Duodenal mucosa (tissue), 2 donors: ENCODE results near the gene SEC62.

ENCODE experiments used
- H3K27ac ChIP-seq: one replicate; pipeline ENCODE4 v1.7.0; 2013; ENCODE audit warnings: low read depth, low read length
- H3K27me3 ChIP-seq, 2 donors: one replicate each; pipeline ENCODE4 v1.7.0; 2013; ENCODE audit warnings: low read length in 2 of 2, control low read depth in 1 of 2; ENCODE audit not compliant: insufficient read depth in 2 of 2, control insufficient read depth in 1 of 2
- H3K36me3 ChIP-seq, 2 donors: one replicate each; pipeline ENCODE4 v1.7.0; 2013; ENCODE audit warnings: low read length in 2 of 2, control low read depth in 1 of 2; ENCODE audit not compliant: insufficient read depth in 2 of 2, control insufficient read depth in 1 of 2
- H3K4me1 ChIP-seq, 2 donors: one replicate each; pipeline ENCODE4 v1.7.0; 2013; ENCODE audit warnings: low read length in 2 of 2, control low read depth in 1 of 2; ENCODE audit not compliant: insufficient read depth in 2 of 2, control insufficient read depth in 1 of 2
- H3K4me3 ChIP-seq, 2 donors: one replicate each; pipeline ENCODE4 v1.7.0; 2013; ENCODE audit warnings: low read length in 2 of 2, low read depth in 1 of 2
- H3K9ac ChIP-seq, 2 donors: one replicate each; pipeline ENCODE4 v1.7.0; 2013; ENCODE audit warnings: low read length in 2 of 2, low read depth in 1 of 2
- H3K9me3 ChIP-seq, 2 donors: one replicate each; pipeline ENCODE4 v1.7.0; 2013; ENCODE audit warnings: low read length in 2 of 2, control low read depth in 1 of 2; ENCODE audit not compliant: control insufficient read depth in 1 of 2

SEC62 gene

GRCh38 chr3:169992781-169993180 lies 26.2 kb downstream of the SEC62 start:
- peaks cover 6 to 43% of the 10 kb centered on the region in 2 donors for H3K36me3 ChIP-seq
- no peaks in the 10 kb centered on the region for H3K27me3 ChIP-seq
- no peak overlapping the region for H3K4me3 ChIP-seq
- H3K9me3 ChIP-seq = no peaks in the 10 kb centered on the region
- no peaks in the 10 kb centered on the region for H3K4me1 ChIP-seq
- no peak overlapping the region for H3K27ac ChIP-seq
- no peak overlapping the region for H3K9ac ChIP-seq

GRCh38 chr3:169993761-169994160 lies 27.2 kb downstream of the SEC62 start:
- Histone ChIP-seq H3K9ac (no peak overlapping the region), H3K27ac (no peak overlapping the region), H3K27me3 (no peaks in the 10 kb centered on the region), H3K9me3 (no peaks in the 10 kb centered on the region), H3K4me3 (no peak overlapping the region), H3K36me3 (peaks cover 6 to 35% of the 10 kb centered on the region in 2 donors), H3K4me1 (no peaks in the 10 kb centered on the region)

DNA sequence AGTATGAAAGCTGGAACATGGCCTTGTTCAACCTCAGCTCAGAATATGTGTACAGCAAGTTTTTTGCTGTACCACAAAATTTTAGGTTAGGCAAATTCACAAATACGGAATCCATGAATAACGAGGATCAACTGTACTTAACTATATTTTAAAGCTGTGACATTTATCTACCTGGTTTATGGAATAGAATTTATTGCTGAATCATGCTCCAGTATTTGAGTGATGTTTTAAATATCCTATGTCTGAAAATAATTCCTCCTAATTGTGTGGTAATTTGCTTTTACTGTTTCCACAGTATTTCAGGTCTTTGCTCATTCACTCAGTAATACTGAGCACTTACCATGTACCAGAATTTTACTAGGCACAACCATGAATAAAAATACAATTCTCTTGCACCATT lies 29.5 kb downstream of the SEC62 start:
- H3K27ac ChIP-seq = no peak overlapping the region
- no peaks in the 10 kb centered on the region for H3K4me1 ChIP-seq
- H3K9me3 ChIP-seq = no peaks in the 10 kb centered on the region
- H3K27me3 ChIP-seq = no peaks in the 10 kb centered on the region
- H3K36me3 ChIP-seq = peaks cover 0 to 27% of the 10 kb centered on the region in 2 donors
- no peak overlapping the region for H3K4me3 ChIP-seq
- no peak overlapping the region for H3K9ac ChIP-seq

DNA sequence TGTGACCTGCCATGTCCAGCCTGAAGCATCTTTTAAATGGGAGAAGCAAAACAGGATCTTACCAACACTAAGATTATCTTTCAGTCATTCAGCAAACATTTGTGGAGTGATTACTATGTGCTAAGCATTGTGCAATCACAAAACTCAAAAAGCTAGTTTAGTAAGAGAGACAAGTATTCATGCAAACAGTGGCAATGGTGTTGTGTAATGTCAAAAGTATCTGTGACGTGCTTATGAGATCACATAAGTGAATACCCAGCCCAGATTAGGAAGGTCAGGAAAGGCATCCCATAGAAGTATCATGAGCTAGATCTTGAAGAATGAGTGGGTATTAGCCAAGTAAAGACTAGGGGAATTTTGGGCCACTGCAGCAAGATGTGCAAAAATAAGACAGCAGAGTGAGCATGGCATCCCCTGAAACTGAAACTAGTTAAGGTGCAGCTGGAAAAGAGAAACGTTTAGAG lies 32.1 kb downstream of the SEC62 start:
- H3K4me1 ChIP-seq = peaks cover 4% of the 10 kb centered on the region in 2 donors
- no peak overlapping the region for H3K9ac ChIP-seq
- H3K36me3 ChIP-seq = peaks cover 0 to 9% of the 10 kb centered on the region in 2 donors
- H3K4me3 ChIP-seq = no peak overlapping the region
- H3K9me3 ChIP-seq = no peaks in the 10 kb centered on the region
- no peaks in the 10 kb centered on the region for H3K27me3 ChIP-seq
- H3K27ac ChIP-seq = no peak overlapping the region

DNA sequence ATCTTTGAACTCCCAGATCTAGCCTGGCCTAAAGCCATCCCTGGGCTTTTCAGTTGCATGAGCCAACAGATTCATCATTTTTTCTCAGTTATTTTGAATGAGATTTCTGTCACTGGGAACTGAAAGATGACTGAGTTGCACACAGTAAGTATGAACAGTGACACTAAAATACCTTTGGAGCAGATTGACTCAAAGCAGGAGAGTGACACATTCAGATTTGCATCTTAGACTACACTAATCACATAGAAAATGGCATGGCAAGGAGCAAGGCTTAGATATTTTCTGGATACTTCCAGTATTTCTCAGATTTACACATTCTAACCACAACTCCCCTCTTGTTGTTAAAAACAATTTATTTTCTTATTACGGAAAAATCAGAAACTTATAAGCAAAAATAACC lies 32.8 kb downstream of the SEC62 start:
- Histone ChIP-seq H3K27ac (no peak overlapping the region), H3K9ac (no peak overlapping the region), H3K4me3 (no peak overlapping the region), H3K36me3 (peaks cover 0 to 6% of the 10 kb centered on the region in 2 donors), H3K9me3 (no peaks in the 10 kb centered on the region), H3K4me1 (peaks cover 4% of the 10 kb centered on the region in 2 donors), H3K27me3 (no peaks in the 10 kb centered on the region)

DNA sequence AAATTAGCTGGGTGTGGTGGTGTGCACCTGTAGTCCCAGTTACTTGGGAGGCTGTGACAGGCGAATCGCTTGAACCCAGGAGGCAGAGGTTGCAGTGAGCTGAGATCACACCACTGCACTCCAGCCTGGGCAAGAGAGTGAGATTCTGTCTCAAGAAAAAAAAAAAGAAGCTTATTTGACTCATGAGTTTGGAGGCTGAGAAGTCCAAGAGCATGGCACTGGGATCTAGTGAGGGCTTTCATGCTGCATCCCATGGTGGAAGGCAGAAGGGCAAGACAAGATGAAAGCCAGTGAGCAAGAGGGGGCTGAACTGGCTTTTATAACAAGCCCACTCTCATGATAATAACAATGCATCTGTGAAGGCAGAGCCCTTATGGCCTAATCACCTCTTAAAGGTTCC lies 33.4 kb downstream of the SEC62 start:
- H3K4me3 ChIP-seq = no peak overlapping the region
- no peaks in the 10 kb centered on the region for H3K27me3 ChIP-seq
- peaks cover 4% of the 10 kb centered on the region in 2 donors for H3K4me1 ChIP-seq
- no peak overlapping the region for H3K27ac ChIP-seq
- H3K36me3 ChIP-seq = peaks cover 0 to 5% of the 10 kb centered on the region in 2 donors
- no peak overlapping the region for H3K9ac ChIP-seq
- no peaks in the 10 kb centered on the region for H3K9me3 ChIP-seq

GRCh38 chr3:170002231-170002630 lies 35.6 kb downstream of the SEC62 start:
- Histone ChIP-seq H3K27ac (no peak overlapping the region), H3K9ac (no peak overlapping the region), H3K4me3 (no peak overlapping the region), H3K27me3 (no peaks in the 10 kb centered on the region), H3K36me3 (no peaks in the 10 kb centered on the region), H3K4me1 (peaks cover 4% of the 10 kb centered on the region in 2 donors), H3K9me3 (no peaks in the 10 kb centered on the region)

GRCh38 chr3:170002879-170003278 lies 36.3 kb downstream of the SEC62 start:
- no peak overlapping the region for H3K9ac ChIP-seq
- H3K4me3 ChIP-seq = no peak overlapping the region
- H3K4me1 ChIP-seq = peaks cover 4% of the 10 kb centered on the region in 2 donors
- no peak overlapping the region for H3K27ac ChIP-seq
- no peaks in the 10 kb centered on the region for H3K27me3 ChIP-seq
- no peaks in the 10 kb centered on the region for H3K36me3 ChIP-seq
- no peaks in the 10 kb centered on the region for H3K9me3 ChIP-seq

- Histone ChIP-seq H3K4me3 (no peak overlapping the region), H3K27ac (no peak overlapping the region)
Measured at GRCh38 chr3:170003881-170004356, 37.3 kb downstream of the SEC62 start.

DNA sequence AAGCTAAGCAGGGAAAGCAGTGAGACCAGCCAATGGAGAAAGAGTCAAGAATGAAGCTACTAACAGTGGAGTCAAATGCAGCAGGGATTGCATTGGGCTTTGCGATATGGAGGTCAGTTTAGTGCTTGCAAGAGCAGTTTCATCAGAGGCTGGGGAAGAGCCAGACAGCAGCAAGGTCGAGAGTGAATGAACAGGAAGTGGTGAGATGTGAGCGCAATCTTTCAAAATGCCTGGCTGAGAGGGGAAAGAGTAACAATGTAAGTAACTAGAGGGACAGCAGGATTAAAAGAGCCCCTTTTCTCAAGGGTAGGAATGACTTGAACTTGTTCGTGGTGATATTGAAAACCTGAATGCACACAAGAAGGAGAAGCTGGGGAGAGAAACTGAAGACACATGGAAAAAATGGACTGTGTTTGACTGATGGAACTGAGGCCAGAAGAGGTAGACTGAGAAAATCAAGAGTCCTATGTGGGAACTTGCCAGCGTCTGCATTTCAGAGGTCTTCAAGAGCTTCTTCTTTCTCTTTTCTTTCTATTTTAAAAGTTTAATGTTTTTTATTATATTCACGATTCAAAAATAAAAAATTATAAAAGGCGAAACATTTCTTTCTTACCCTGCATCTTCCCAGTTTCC lies 40.5 kb downstream of the SEC62 start:
- Histone ChIP-seq H3K4me1 (peaks cover 4% of the 10 kb centered on the region in 2 donors), H3K9ac (no peak overlapping the region), H3K27me3 (no peaks in the 10 kb centered on the region), H3K4me3 (no peak overlapping the region), H3K9me3 (no peaks in the 10 kb centered on the region), H3K27ac (no peak overlapping the region), H3K36me3 (no peaks in the 10 kb centered on the region)

More at GRCh38 chr3:170003881-170004356, 37.3 kb downstream of the SEC62 start:
- H3K9ac ChIP-seq = no peak overlapping the region
- H3K27me3 ChIP-seq = no peaks in the 10 kb centered on the region
- H3K9me3 ChIP-seq = no peaks in the 10 kb centered on the region
- H3K4me1 ChIP-seq = peaks cover 4% of the 10 kb centered on the region in 2 donors
- no peaks in the 10 kb centered on the region for H3K36me3 ChIP-seq
